Mammary epithelial cell (primary cell): ENCODE data around the gene HRG.
"Not testable (repeated sequence)": the region's sequence is repeated elsewhere in the genome, so short reads cannot be mapped to it uniquely, and the experiment has no call there.

Experiments used
- EZH2 ChIP-seq: IDR thresholded peaks from 2 replicates; pipeline ENCODE4 v1.6.1; 2012; ENCODE audit warnings: low read length, inconsistent platforms, borderline replicate concordance
- TF ChIP-seq, protein P1 (sequence below), 2 donors: IDR thresholded peaks in 1 of 2; conservative IDR thresholded peaks in 1 of 2; 2 replicates each; pipeline ENCODE4 v1.5.1; 2011 to 2012; ENCODE audit warnings: inconsistent platforms in 2 of 2, low read length in 2 of 2, mild to moderate bottlenecking in 2 of 2, control low read depth in 1 of 2, low read depth in 1 of 2; ENCODE audit not compliant: insufficient read depth in 1 of 2; ENCODE audit errors: extremely low read depth in 1 of 2

DNA sequence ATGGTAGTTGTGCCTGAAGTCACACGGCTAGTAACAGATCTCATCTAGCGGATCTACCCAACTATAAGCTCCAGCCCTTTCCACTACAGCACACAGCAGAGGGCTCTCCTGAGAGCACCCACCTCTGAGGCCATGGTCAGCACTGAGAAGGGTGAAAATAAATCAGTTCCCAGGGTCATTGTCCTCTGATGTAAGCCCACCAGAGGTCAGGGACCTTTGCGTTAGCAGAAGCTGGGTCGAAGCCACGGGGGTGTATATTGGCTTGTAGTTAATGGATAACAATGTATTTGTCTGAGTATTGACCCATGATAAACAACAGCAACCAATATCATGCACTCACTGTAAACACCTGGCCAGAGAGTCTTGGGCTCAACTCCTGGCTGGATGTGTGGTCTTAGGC, 31.6 kb upstream of the HRG start:
- TF ChIP-seq, protein P1, sequence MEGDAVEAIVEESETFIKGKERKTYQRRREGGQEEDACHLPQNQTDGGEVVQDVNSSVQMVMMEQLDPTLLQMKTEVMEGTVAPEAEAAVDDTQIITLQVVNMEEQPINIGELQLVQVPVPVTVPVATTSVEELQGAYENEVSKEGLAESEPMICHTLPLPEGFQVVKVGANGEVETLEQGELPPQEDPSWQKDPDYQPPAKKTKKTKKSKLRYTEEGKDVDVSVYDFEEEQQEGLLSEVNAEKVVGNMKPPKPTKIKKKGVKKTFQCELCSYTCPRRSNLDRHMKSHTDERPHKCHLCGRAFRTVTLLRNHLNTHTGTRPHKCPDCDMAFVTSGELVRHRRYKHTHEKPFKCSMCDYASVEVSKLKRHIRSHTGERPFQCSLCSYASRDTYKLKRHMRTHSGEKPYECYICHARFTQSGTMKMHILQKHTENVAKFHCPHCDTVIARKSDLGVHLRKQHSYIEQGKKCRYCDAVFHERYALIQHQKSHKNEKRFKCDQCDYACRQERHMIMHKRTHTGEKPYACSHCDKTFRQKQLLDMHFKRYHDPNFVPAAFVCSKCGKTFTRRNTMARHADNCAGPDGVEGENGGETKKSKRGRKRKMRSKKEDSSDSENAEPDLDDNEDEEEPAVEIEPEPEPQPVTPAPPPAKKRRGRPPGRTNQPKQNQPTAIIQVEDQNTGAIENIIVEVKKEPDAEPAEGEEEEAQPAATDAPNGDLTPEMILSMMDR (conservative IDR thresholded peaks at IDR 0.05 in 1 of 2, IDR thresholded peaks at IDR 0.05 in 1 of 2; ENCODE audit: extremely low read depth in 1 of 2, insufficient read depth in 1 of 2, low read depth in 1 of 2, low read length in 2 of 2) = not testable (repeated sequence)
- TF ChIP-seq EZH2 = not testable (repeated sequence)
